Sigmoid colon (tissue), 4 donors: ENCODE results near the gene HIVEP3.

Experiments
- CTCF ChIP-seq, 4 experiments: fragments of 450-650 bp in 3 of 4; fragments of 200-600 bp in 1 of 4; IDR thresholded peaks; one replicate each; pipeline ENCODE4 v1.5.1; 2016 to 2019; ENCODE audit warnings: antibody characterized with exemption in 4 of 4, mild to moderate bottlenecking in 3 of 4, moderate library complexity in 2 of 4
- EP300 ChIP-seq, 4 donors: sonication (generic); formaldehyde crosslinking; IDR thresholded peaks; one replicate each; pipeline ENCODE4 v1.6.1; 2017; ENCODE audit warnings: antibody characterized with exemption in 4 of 4
- POLR2A ChIP-seq, 2 donors: fragments of 450-650 bp; IDR thresholded peaks; one replicate each; pipeline ENCODE4 v1.6.1; 2016; ENCODE audit warnings: antibody characterized with exemption in 2 of 2, mild to moderate bottlenecking in 2 of 2, moderate library complexity in 2 of 2
- POLR2AphosphoS5 ChIP-seq, 4 donors: sonication (generic); formaldehyde crosslinking; IDR thresholded peaks; one replicate each; pipeline ENCODE4 v1.6.1; 2017; ENCODE audit warnings: antibody characterized with exemption in 4 of 4

GRCh38 chr1:41752514-41753170 lies 166.1 kb downstream of the HIVEP3 start:
- TF ChIP-seq CTCF (IDR thresholded peaks at IDR 0.05), result no peak
- TF ChIP-seq POLR2A (IDR thresholded peaks at IDR 0.05), result no peak
- TF ChIP-seq EP300 (IDR thresholded peaks at IDR 0.05), result no peak
- TF ChIP-seq POLR2AphosphoS5 (IDR thresholded peaks at IDR 0.05), result no peak
